Body of pancreas (tissue), 4 donors: ENCODE measurements around the gene RAB44.

Experiments used
- CTCF ChIP-seq, 7 experiments: fragments of 450-650 bp in 4 of 7; fragments of 200-600 bp in 3 of 7; sonication (generic) in 3 of 7; IDR thresholded peaks; one replicate each; pipeline ENCODE4 v1.5.1; 2016 to 2019; ENCODE audit warnings: antibody characterized with exemption in 7 of 7
- POLR2A ChIP-seq, 3 donors: fragments of 450-650 bp; IDR thresholded peaks; one replicate each; pipeline ENCODE4 v1.6.1; 2016; ENCODE audit warnings: antibody characterized with exemption in 3 of 3, mild to moderate bottlenecking in 2 of 3

DNA sequence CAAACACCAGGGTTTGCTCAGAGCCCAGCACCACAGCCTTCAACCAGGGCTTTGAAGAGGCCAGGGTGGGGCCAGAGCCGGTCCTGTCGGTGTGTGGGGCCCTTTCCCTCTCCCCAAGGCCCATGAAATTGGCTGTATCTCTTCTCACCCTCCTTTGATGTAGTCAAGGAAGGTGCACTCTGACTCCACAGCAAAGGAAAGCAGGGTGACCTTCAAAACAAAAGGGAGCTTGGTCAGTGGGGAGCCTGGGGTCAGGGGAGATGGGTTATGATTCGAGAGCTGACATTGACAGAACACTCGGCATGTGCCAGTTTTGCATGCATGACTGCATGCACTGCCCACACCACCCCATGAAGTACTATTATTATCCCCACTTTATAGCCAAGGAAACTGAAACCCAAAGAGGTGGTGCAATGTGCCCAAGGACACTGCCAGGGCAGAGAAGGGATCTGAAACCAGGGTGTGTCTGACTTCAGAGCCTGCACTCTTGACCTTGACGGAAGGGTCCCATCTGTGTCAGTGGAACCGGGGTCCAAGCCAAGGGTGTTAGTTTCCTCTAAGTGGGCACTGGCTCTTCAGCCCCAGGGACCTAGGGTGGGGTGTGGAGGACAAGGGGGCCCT, 55.4 kb downstream of the RAB44 start:
- no peak for TF ChIP-seq POLR2A (IDR thresholded peaks at IDR 0.05)
- no peak for TF ChIP-seq CTCF (IDR thresholded peaks at IDR 0.05)
